CD4-positive, CD25-positive, alpha-beta regulatory T cell (primary cell): Measurements from ENCODE around the gene BCAN. TPM values are rescaled to one million over a fixed set of nuclear protein-coding genes. Genes with fewer than 3 reads are reported as not detected.

ENCODE experiments used
- ATAC-seq, 2 donors: fragments of 150-1000 bp; cut with Tn5 transposase; one replicate each; pipeline ENCODE4 v1.10.0; 2021; ENCODE audit warnings: low read depth in 2 of 2, moderate number of reproducible peaks in 2 of 2, moderate library complexity in 1 of 2
- DNase-seq, 3 donors: peaks; one replicate each; pipeline versions ENCODE4 v3.0.0 to v3.0.0-alpha.2; 2012 to 2022; ENCODE audit warnings: mixed read lengths in 1 of 3
- H3K27ac ChIP-seq: one replicate; pipeline ENCODE4 v1.7.0; 2013; ENCODE audit warnings: mild to moderate bottlenecking, low read length; ENCODE audit not compliant: insufficient read depth, poor library complexity, severe bottlenecking
- H3K27me3 ChIP-seq: one replicate; pipeline ENCODE4 v1.7.0; 2013; ENCODE audit warnings: low read length; ENCODE audit not compliant: control insufficient read depth, insufficient read depth
- H3K36me3 ChIP-seq: one replicate; pipeline ENCODE4 v1.7.0; 2013; ENCODE audit warnings: mild to moderate bottlenecking, low read length, moderate library complexity; ENCODE audit not compliant: control insufficient read depth, insufficient read depth
- H3K4me1 ChIP-seq: 2 replicates; pipeline ENCODE4 v1.7.0; 2013; ENCODE audit warnings: mild to moderate bottlenecking, low read length; ENCODE audit not compliant: insufficient read depth, control insufficient read depth, poor library complexity, severe bottlenecking
- H3K4me3 ChIP-seq: one replicate; pipeline ENCODE4 v1.7.0; 2013; ENCODE audit warnings: low read depth, mild to moderate bottlenecking, low read length, moderate library complexity
- H3K9me3 ChIP-seq, 2 experiments: 1 replicate in 1 of 2; 2 replicates in 1 of 2; pipeline ENCODE4 v1.7.0; 2013; ENCODE audit warnings: low read length in 2 of 2, mild to moderate bottlenecking in 1 of 2, moderate library complexity in 1 of 2; ENCODE audit not compliant: control insufficient read depth in 2 of 2
- H3K27ac Mint-ChIP-seq, 3 donors: one replicate each; pipeline ENCODE4 v1.8.0; 2020 to 2022; ENCODE audit warnings: mild to moderate bottlenecking in 3 of 3, mixed read lengths in 3 of 3, moderate library complexity in 2 of 3
- H3K27me3 Mint-ChIP-seq: one replicate; pipeline ENCODE4 v1.8.0; 2022; ENCODE audit warnings: mild to moderate bottlenecking, mixed read lengths
- H3K36me3 Mint-ChIP-seq: one replicate; pipeline ENCODE4 v1.8.0; 2020; ENCODE audit warnings: mixed read lengths
- H3K4me1 Mint-ChIP-seq, 4 donors: one replicate each; pipeline ENCODE4 v1.8.0; 2020 to 2022; ENCODE audit warnings: mixed read lengths in 4 of 4, mild to moderate bottlenecking in 1 of 4
- H3K4me3 Mint-ChIP-seq, 4 donors: one replicate each; pipeline ENCODE4 v1.8.0; 2020 to 2022; ENCODE audit warnings: mild to moderate bottlenecking in 4 of 4, mixed read lengths in 4 of 4, moderate library complexity in 3 of 4
- H3K9me3 Mint-ChIP-seq, 7 donors: one replicate each; pipeline ENCODE4 v1.8.0; 2020 to 2022; ENCODE audit warnings: mixed read lengths in 7 of 7, mild to moderate bottlenecking in 3 of 7, moderate library complexity in 2 of 7
- polyA plus RNA-seq, 4 donors: library from polyadenylated mRNA; unstranded; fragments of 300-500 nt; fragmentation: Illumina TruSeq; gene quantifications; one replicate each; pipeline ENCODE4 v1.2.3, GENCODE V29; 2021
- total RNA-seq: library from RNA; stranded (reverse); gene quantifications from one replicate; pipeline ENCODE4 v1.2.3, GENCODE V29; 2022

Gene BCAN
- total and polyA plus RNA-seq, 5 donors from 2014 or later, result not detected

GRCh38 chr1:156640842-156641706 is 843 bp upstream of the BCAN start:
- H3K36me3 Mint-ChIP-seq, result peaks cover 4% of the 10 kb centered on the region
- Histone ChIP-seq H3K27ac (no peak overlapping the region), H3K4me3 (peak overlapping the region; percentile 26), H3K9me3 (no peaks in the 10 kb centered on the region), H3K36me3 (no peaks in the 10 kb centered on the region), H3K27me3 (peaks cover 44% of the 10 kb centered on the region), H3K4me1 (peaks cover 21% of the 10 kb centered on the region)
- peak overlapping the region in 2 of 4 donors; percentile 26 to 77 for H3K4me3 Mint-ChIP-seq
- H3K27me3 Mint-ChIP-seq, result peaks cover 81% of the 10 kb centered on the region
- ATAC-seq (no peak), DNase-seq (no peak)
- H3K27ac Mint-ChIP-seq, result no peak overlapping the region
- peaks cover 0 to 1% (median 0%) of the 10 kb centered on the region in 7 donors for H3K9me3 Mint-ChIP-seq
- H3K4me1 Mint-ChIP-seq, result peaks cover 0 to 28% (median 16%) of the 10 kb centered on the region in 4 donors

- Mint-ChIP-seq H3K27ac (no peak overlapping the region), H3K27me3 (peaks cover 86% of the 10 kb centered on the region), H3K9me3 (peaks cover 0 to 1% (median 0%) of the 10 kb centered on the region in 7 donors), H3K36me3 (peaks cover 4% of the 10 kb centered on the region), H3K4me1 (peaks cover 0 to 30% (median 16%) of the 10 kb centered on the region in 4 donors), H3K4me3 (peak overlapping the region in 3 of 4 donors; percentile 50 to 79 (median 72))
- Histone ChIP-seq H3K27ac (no peak overlapping the region), H3K27me3 (peaks cover 47% of the 10 kb centered on the region), H3K9me3 (no peaks in the 10 kb centered on the region), H3K36me3 (no peaks in the 10 kb centered on the region), H3K4me1 (peaks cover 21% of the 10 kb centered on the region), H3K4me3 (no peak overlapping the region)
- no peak for DNase-seq
- no peak for ATAC-seq
These were observed 540 bp downstream of the BCAN start for GRCh38 chr1:156642265-156643048.

GRCh38 chr1:156643049-156643777 is 1.3 kb downstream of the BCAN start:
- Mint-ChIP-seq H3K27ac (no peak overlapping the region), H3K4me3 (peak overlapping the region in 2 of 4 donors; percentile 50 to 79), H3K27me3 (peaks cover 86% of the 10 kb centered on the region), H3K9me3 (peaks cover 0 to 1% (median 0%) of the 10 kb centered on the region in 7 donors), H3K36me3 (peaks cover 4% of the 10 kb centered on the region), H3K4me1 (peaks cover 0 to 30% (median 16%) of the 10 kb centered on the region in 4 donors)
- H3K36me3 ChIP-seq, result no peaks in the 10 kb centered on the region
- DNase-seq (no peak), ATAC-seq (no peak)
- peaks cover 21% of the 10 kb centered on the region for H3K4me1 ChIP-seq
- no peaks in the 10 kb centered on the region for H3K9me3 ChIP-seq
- H3K27ac ChIP-seq, result no peak overlapping the region
- no peak overlapping the region for H3K4me3 ChIP-seq
- H3K27me3 ChIP-seq, result peaks cover 49% of the 10 kb centered on the region

- peaks cover 4% of the 10 kb centered on the region for H3K36me3 Mint-ChIP-seq
- no peak overlapping the region for H3K4me3 ChIP-seq
- H3K9me3 Mint-ChIP-seq, result peaks cover 0 to 1% (median 0%) of the 10 kb centered on the region in 7 donors
- no peaks in the 10 kb centered on the region for H3K9me3 ChIP-seq
- ATAC-seq (peak; percentile 44 to 45), DNase-seq (peak in 2 of 3 donors; percentile 17 to 57)
- peaks cover 49% of the 10 kb centered on the region for H3K27me3 ChIP-seq
- peaks cover 21% of the 10 kb centered on the region for H3K4me1 ChIP-seq
- no peak overlapping the region for H3K27ac ChIP-seq
- peaks cover 84% of the 10 kb centered on the region for H3K27me3 Mint-ChIP-seq
- H3K4me1 Mint-ChIP-seq, result peaks cover 0 to 30% (median 16%) of the 10 kb centered on the region in 4 donors
- no peak overlapping the region for H3K4me3 Mint-ChIP-seq
- no peaks in the 10 kb centered on the region for H3K36me3 ChIP-seq
- H3K27ac Mint-ChIP-seq, result no peak overlapping the region
These were observed 1.8 kb downstream of the BCAN start for GRCh38 chr1:156643778-156644092.

GRCh38 chr1:156644146-156644545 is 2.2 kb downstream of the BCAN start:
- Histone ChIP-seq H3K4me3 (no peak overlapping the region), H3K4me1 (peaks cover 21% of the 10 kb centered on the region), H3K9me3 (no peaks in the 10 kb centered on the region), H3K36me3 (no peaks in the 10 kb centered on the region), H3K27ac (no peak overlapping the region), H3K27me3 (peaks cover 49% of the 10 kb centered on the region)
- Mint-ChIP-seq H3K27ac (no peak overlapping the region), H3K36me3 (peaks cover 4% of the 10 kb centered on the region), H3K9me3 (peaks cover 0 to 1% (median 0%) of the 10 kb centered on the region in 7 donors), H3K4me3 (peak overlapping the region in 1 of 4 donors; percentile 59), H3K27me3 (peaks cover 84% of the 10 kb centered on the region), H3K4me1 (peaks cover 0 to 30% (median 16%) of the 10 kb centered on the region in 4 donors)
- DNase-seq (no peak), ATAC-seq (no peak)

- Histone ChIP-seq H3K27ac (no peak overlapping the region), H3K4me1 (peaks cover 21% of the 10 kb centered on the region), H3K27me3 (peaks cover 45% of the 10 kb centered on the region), H3K4me3 (no peak overlapping the region), H3K9me3 (no peaks in the 10 kb centered on the region), H3K36me3 (no peaks in the 10 kb centered on the region)
- H3K9me3 Mint-ChIP-seq, result peaks cover 0 to 1% (median 0%) of the 10 kb centered on the region in 7 donors
- H3K4me3 Mint-ChIP-seq, result peak overlapping the region in 1 of 4 donors; percentile 59
- H3K27me3 Mint-ChIP-seq, result peaks cover 82% of the 10 kb centered on the region
- peaks cover 4% of the 10 kb centered on the region for H3K36me3 Mint-ChIP-seq
- DNase-seq, result no peak
- ATAC-seq, result no peak
- H3K4me1 Mint-ChIP-seq, result peaks cover 0 to 30% (median 16%) of the 10 kb centered on the region in 4 donors
- H3K27ac Mint-ChIP-seq, result peak overlapping the region in 1 of 3 donors; percentile 67
These were observed 2.7 kb downstream of the BCAN start for GRCh38 chr1:156644640-156645039.

GRCh38 chr1:156645056-156645455 is 3.1 kb downstream of the BCAN start:
- DNase-seq, result no peak
- Mint-ChIP-seq H3K27ac (peak overlapping the region in 1 of 3 donors; percentile 67), H3K36me3 (peaks cover 4% of the 10 kb centered on the region), H3K4me3 (peak overlapping the region in 1 of 4 donors; percentile 59), H3K4me1 (peaks cover 0 to 30% (median 16%) of the 10 kb centered on the region in 4 donors), H3K27me3 (peaks cover 82% of the 10 kb centered on the region), H3K9me3 (peaks cover 0 to 1% (median 0%) of the 10 kb centered on the region in 7 donors)
- no peak overlapping the region for H3K4me3 ChIP-seq
- no peak overlapping the region for H3K27ac ChIP-seq
- peaks cover 21% of the 10 kb centered on the region for H3K4me1 ChIP-seq
- no peak for ATAC-seq
- no peaks in the 10 kb centered on the region for H3K9me3 ChIP-seq
- H3K36me3 ChIP-seq, result no peaks in the 10 kb centered on the region
- H3K27me3 ChIP-seq, result peaks cover 43% of the 10 kb centered on the region
